Esophagus muscularis mucosa (tissue), 4 donors: ENCODE data around the gene TATDN3.
"Not testable (repeated sequence)": the region's sequence is repeated elsewhere in the genome, so short reads cannot be mapped to it uniquely, and the experiment has no call there.

Experiments used
- CTCF ChIP-seq, 3 experiments: fragments of 200-600 bp in 2 of 3; fragments of 450-650 bp in 1 of 3; sonication (generic) in 2 of 3; IDR thresholded peaks; one replicate each; pipeline ENCODE4 v1.5.1; 2017 to 2019; ENCODE audit warnings: antibody characterized with exemption in 3 of 3, mild to moderate bottlenecking in 2 of 3, moderate library complexity in 1 of 3
- EP300 ChIP-seq: sonication (generic); formaldehyde crosslinking; IDR thresholded peaks from one replicate; pipeline ENCODE4 v1.6.1; 2017; ENCODE audit warnings: antibody characterized with exemption
- POLR2A ChIP-seq: fragments of 450-650 bp; IDR thresholded peaks from one replicate; pipeline ENCODE4 v1.6.1; 2017; ENCODE audit warnings: antibody characterized with exemption, moderate library complexity, mild to moderate bottlenecking, low read depth
- POLR2AphosphoS5 ChIP-seq, 2 donors: sonication (generic); formaldehyde crosslinking; IDR thresholded peaks; one replicate each; pipeline ENCODE4 v1.6.1; 2017; ENCODE audit warnings: antibody characterized with exemption in 2 of 2

GRCh38 chr1:212863345-212863744 lies 71.7 kb downstream of the TATDN3 start:
- TF ChIP-seq POLR2A; CTCF (IDR thresholded peaks at IDR 0.05); EP300; POLR2AphosphoS5 (IDR thresholded peaks at IDR 0.05): not testable (repeated sequence)
